Right renal cortex interstitium (tissue), 3 donors: Measurements from ENCODE around the gene ARL1. TPM values are rescaled to one million over a fixed set of nuclear protein-coding genes. Genes with fewer than 3 reads are reported as not detected.
A peak's percentile ranks its signal among the peaks of the same experiment; 100 is the strongest.
"Not testable (repeated sequence)": the region's sequence is repeated elsewhere in the genome, so short reads cannot be mapped to it uniquely, and the experiment has no call there.

ENCODE experiments used
- DNase-seq, 3 donors: peaks; one replicate each; pipeline ENCODE4 v3.0.0-alpha.2; 2013; ENCODE audit warnings: low read depth in 3 of 3, low spot score in 2 of 3
- polyA plus RNA-seq, 3 donors: library from polyadenylated mRNA; unstranded; fragments of 120-200 nt; gene quantifications; one replicate each; pipeline ENCODE4 v1.2.1, GENCODE V29; 2013; ENCODE audit not compliant: insufficient read length in 3 of 3

ARL1 gene
- polyA plus RNA-seq = 100 to 1,000 TPM; 155 to 171 (median 157) TPM

DNA sequence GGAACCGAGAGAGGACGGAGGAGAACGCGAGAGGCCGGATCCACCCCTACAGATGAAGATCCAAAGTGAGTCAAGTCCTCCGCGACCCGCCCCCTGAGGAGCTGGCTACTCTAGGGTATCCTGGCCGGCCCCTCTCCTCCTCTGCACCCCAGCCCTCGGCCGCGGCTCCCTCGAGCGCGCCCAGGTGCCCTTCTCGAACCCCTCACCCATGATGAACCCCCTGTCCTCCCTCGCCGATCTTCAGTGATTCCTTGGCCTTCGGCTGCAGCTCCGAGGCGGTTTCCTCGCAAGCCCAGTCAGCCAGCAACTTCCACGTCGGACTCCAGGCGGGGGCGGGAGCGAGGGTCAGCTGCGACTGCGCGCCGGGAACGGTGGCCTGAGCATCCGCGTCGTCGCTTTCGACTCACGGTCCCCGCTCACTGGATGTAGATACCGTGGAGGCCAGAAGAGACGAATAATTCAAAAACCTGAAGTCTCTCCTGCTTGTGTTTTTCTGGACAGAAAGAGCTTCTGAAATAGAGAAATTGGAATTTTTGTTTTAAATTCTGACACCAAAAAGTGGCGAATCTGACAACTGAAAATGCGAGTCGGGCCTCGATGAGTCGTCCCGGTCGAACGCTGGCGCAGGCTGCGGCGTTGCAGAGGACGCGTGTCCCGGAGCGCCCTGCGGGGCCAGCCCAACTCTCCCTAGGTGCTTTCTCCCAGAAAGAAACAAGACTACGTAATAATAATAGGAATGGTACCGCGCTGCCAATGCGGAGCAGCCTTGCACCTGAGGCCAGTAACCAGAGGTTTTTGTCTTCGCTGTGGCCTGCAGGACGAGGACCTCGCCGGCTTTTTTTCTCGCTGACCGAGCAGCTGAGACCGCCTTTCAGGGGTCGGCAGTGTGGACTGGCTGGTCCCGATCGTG is at the start of gene ARL1:
ARL1 (minus strand) TSS at position 337 of the 910 bp plus-strand sequence; CDS start at position 210, 127 bp downstream.
- peak; percentile 84 to 93 (median 93) for DNase-seq

DNA sequence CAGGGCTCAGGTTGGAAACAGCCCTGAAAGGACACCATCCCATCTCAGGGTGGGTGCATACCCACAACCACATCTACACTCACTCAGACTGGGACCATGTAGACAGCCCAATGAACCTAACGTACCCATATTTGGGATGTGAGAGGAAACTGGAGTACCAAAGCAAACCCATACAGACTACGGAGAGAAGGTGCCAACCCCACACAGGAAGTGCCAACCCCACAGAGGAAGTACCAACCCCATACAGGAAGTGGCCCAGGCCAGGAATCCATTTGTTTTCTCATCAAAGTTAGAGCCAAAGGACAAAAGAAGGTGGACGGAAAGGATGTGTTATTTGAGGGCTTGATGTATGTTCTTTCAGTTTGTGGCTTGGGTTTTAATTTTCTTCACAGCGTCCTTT is 48.1 kb upstream of the ARL1 start:
- DNase-seq = no peak

DNA sequence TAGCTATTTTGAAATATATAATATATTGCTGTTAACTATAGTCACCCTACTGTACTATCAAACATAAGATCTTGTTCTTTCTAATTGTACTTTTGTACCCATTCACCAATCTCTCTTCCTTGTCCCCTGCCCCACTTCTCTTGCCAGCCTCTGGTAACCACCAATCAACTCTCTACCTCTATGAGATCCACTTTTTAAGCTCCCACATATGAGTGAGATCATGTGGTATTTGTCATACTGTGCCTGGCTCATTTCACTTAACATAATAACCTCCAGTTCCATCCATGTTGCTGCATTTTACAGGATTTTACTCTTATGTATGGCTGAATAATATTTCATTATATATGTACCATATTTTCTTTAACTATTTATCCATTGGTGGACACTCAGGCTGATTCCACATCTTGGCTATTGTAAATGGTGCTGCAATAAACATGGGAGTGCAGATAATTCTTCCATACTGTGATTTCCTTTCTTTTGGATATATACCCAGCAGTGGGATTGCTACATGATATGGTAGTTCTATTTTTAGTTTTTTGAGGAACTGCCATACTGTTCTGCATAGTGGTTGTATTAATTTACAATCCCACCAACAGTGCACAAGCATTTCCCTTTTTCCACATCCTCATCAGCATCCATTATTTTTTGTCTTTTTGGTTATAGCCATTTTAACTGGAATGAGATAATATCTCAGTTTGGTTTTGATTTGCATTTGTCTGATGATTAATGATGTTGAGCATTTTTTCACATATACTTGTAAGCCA is 34.1 kb upstream of the ARL1 start:
- no peak for DNase-seq

DNA sequence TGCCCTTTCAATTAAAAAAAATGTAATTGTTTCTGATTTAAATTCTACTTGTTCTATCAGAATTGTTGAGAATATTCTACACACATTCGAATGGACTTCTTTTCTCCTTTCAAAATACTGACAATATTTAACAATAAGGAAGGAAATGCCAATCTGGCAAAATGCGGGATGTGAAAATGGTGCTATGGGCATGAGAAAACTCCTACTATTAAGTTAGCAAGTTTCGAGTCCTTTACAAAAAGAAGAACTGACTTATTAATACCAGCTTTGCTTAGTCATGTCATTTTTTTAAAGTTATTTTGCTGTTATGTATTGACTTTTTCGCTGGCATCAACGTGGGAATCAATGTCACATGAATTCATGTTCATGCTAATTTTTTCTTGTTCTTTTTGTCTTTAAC is 31.7 kb upstream of the ARL1 start:
- DNase-seq = no peak

DNA sequence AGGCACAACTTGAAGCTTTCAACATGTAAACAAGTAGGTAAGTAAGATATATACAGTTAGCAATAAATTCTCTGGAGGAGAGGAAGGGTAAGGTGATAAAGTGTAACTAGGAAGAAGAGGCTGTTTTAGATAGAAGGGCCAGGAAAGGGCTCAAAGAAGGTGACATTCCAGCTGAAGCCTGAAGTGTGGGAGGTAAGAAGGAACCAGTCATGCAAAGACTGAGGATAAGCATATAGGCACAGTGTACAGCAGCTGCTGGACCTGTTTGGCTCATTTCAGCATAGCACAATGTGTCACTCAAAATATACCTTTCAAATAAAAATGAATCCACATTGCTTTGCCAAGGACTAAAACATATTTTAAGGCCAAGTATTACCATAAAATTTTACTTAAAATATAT is 28.6 kb upstream of the ARL1 start:
- peak in 2 of 3 donors; percentile 10 for DNase-seq

DNA sequence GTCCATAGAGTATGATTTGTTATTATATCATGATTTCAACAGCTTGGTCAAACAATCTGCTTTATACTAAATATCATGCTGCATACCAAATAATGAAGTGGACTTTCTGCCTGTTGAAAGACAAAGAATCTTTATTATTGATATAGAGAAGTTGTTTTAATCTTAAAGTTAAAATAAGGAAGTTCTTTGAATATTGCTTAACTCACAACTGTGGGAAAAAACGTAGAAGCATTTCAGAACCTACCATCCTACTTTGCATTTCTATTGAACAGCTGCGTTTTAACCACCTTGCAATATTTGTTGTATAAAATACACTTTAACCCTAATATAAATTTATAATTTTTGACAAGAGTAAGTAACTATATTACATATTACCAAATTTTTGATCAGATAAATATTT is 22.9 kb upstream of the ARL1 start:
- no peak for DNase-seq

DNA sequence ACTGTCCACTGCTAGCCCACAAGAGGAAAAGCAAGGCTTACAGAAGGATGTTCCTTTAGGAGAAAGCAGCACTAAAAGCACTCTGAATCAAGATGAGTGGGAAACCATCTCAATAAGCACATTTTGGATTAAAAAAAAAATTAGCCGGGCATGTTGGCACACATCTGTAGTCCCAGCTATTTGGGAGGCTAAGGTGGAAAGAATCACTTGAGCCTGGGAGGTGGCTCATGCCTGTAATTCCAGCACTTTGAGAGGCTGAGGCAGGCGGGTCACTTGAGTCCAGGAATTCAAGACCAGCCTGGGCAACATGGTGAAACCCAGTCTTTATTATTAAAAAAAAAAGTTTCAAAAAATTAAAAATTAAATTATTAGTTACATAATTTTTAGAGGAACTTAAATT is 17.0 kb upstream of the ARL1 start:
- DNase-seq = no peak

DNA sequence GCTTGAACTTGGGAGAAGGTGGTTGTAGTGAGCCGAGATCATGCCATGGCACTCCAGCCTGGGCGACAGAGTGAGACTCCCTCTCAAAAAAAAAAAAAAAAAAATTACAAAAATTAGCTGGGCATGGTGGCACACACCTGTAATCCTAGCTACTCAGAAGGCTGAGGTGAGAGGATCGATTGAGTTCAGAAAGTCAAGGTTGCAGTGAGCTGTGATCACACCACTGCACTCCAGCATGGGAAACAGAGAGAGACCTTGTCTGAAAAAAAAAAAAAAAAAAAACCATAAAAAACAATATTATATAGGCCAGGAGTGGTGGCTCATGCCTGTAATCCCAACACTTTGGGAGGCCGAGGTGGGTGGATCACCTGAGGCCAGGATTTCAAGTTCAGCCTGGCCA is 14.5 kb upstream of the ARL1 start:
- not testable (repeated sequence) for DNase-seq

DNA sequence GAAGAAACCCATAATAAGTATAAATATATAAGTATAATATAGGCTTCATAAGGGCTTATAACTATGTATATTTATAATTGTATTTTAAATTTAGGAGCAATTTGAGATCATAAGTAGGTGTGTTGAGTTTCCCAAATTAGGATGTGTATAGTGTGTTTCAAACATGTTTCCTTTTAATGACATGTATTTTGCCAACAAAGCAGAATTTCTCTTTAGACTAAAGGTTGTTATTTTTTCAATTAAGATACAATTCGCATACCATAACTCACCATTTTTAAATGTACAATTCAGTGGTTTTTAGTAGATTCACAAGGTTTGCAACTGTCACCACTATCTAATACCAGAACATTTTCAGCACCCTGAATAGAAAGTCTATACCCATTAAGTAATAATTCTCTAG is 7.7 kb upstream of the ARL1 start:
- DNase-seq = no peak

DNA sequence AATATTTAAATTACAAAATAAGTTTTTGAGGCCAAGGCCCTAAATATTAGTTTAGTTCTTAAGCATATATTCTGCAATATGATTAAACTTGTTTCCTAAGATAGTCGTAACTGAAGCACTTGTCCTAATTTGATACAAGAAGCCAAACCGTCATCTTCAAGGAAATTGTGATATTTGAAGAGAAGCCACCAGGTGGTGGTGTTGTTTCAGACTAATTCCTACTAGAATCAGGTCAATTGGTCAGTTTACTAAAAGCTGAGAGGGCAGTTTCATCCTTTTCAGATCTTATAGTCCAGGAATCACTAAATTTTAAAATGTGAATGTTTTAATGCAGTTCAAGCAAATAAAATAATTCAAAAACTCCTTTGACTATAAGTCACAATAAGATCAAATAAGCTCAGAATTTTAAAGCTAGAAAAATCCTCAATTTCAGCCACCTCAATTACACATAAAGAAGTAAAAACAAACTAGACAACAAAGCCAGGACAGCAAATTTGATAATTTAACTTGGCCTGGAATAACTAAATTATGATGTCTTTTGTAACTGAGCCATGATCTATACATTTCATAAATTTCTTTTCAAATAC is 7.1 kb upstream of the ARL1 start:
- peak; percentile 17 to 47 (median 43) for DNase-seq

DNA sequence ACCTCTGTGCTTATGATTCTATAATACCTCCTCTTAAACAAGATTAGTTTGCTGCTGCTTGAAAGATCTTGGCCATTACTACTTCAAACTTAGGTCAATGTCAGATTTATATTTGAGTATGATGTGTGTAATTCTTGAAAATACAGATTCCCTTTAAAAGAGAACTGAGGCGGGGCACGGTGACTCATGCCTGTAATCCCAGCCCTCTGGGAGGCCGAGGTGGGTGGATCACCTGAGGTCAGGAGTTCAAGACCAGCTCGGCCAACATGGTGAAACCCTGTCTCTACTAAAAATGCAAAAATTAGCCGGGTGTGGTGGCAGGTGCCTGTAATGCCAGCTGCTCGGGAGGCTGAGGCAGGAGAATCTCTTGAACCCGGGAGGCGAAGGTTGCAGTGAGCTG is 2.6 kb upstream of the ARL1 start:
- DNase-seq = not testable (repeated sequence)

DNA sequence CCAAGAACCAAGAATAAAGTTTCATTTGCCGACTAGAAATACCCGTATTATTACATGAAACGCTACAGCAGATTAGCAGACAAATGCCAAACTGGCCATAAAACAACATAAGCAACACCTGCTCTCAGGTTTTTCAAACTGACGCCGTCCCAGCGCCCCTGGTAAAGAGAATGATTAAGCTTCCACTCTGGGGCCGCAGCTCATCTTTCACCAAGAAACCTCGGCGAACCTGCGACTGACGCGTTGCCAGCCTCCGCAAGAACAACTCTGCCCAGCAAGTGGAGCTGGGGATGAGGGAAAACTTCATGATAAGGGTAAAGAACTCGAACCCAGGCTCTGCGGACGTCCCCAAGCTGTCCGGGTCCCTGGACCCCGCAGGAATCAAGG is 530 bp downstream of the ARL1 start:
- peak in 2 of 3 donors; percentile 13 to 25 for DNase-seq

DNA sequence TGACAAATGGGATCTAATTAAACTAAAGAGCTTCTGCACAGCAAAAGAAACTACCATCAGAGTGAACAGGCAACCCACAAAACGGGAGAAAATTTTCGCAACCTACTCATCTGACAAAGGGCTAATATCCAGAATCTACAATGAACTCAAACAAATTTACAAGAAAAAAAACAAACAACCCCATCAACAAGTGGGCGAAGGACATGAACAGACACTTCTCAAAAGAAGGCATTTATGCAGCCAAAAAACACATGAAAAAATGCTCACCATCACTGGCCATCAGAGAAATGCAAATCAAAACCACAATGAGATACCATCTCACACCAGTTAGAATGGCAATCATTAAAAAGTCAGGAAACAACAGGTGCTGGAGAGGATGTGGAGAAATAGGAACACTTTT is 16.4 kb downstream of the ARL1 start:
- not testable (repeated sequence) for DNase-seq

DNA sequence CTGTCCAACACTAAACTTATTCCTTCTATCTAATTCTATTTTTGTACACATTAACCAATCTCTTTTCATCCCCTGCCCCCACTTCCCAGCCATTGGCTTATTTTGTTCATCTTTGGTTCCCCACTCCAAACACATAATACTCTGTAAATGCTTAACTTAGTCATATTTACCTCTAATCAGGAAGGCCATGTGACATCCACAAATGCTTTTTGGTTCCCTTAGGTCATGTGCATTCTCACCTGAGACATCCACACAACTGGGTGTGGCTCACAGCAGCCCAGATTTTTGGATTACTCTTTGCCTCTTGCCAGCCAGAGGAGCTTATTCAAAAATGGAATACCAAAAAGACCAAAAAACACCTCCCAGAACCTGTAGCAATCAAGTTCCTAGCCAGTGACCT is 28.4 kb downstream of the ARL1 start:
- no peak for DNase-seq

DNA sequence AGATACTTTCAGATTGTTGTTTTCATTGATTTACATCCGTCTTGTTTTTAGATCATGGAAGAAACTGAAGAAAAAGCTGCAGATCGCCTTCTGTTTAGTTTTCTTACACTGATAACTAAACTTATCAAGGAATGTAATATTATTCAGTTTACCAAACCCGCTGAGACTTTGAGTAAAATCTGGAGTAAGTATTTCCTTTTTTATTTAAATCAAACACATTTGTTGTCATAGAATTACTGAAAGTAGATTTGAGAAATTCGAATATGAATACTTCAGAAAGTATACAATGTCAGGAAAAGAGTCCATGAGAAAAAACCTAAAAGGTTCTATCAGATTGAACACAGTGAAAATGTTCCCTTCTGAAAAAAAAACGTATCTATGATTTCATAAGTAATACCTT is 32.0 kb downstream of the ARL1 start:
- no peak for DNase-seq

DNA sequence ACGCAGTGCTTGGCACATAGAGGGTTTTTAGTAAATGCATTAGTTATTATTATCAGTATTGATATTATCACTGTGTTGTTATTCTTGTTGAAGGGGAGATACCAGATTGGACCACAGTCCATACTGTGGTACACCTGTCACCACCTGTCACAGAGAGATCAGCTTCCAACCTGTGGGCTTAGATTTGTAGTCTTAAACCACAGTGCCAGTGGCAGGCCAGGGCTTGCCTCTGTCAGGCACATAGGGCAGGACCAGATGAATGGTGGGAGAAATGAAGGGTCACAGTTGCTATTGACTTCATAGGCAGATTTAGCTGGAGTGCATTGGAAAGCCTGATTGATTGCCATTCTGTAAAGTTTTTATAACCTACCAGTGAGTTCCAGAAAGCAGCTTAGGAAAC is 35.1 kb downstream of the ARL1 start:
- no peak for DNase-seq

DNA sequence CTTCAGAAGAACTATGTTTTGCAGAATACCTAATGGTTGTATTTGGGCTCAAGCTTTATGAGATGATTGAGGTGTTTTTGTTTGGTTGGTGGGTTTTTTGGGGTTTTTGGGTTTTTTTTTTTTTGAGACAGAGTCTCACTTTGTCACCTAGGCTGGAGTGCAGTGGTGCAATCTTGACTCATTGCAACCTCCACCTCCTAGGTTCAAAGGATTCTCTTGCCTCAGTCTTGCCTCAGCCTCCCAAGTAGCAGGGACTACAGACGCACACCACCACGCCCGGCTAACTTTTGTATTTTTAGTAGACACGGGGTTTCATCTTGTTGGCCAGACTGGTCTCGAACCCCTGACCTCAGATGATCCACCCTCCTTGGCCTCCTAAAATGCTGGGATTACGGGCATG is 39.6 kb downstream of the ARL1 start:
- no peak for DNase-seq

DNA sequence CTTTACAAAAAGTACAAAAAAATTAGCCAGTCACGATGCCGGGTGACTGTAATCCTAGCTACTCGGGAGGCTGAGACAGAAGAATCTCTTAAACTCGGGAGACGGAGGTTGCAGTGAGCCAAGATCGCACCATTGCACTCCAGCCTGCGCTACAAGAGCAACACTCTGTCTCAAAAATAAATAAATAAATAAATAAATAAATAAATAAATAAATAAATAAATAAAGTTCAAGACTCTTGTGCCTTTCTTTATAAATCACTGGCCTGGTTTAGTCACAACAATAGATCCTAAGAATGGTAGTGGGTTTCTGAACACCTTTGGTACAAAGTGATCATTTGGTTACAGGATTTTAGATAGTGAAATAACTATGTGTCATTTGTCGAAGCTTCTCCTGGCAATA is 46.1 kb downstream of the ARL1 start:
- DNase-seq = no peak

DNA sequence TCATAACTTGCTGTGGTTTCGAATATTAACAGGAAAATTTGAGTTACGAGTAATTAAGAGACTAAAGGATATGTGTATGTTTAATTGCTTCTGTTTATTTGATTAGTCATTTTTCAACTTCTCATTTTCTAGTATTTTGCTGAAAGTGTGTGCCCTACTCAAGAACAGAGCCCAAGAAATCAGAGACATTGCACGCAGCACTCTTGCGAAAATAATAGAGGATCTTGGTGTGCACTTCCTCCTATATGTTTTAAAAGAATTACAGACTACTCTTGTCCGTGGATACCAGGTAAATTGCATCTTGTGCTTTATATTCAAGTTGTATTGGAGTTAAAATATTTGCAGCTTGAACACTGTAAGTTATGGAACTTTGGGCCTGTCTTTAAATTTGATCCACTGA is 50.8 kb downstream of the ARL1 start:
- no peak for DNase-seq

DNA sequence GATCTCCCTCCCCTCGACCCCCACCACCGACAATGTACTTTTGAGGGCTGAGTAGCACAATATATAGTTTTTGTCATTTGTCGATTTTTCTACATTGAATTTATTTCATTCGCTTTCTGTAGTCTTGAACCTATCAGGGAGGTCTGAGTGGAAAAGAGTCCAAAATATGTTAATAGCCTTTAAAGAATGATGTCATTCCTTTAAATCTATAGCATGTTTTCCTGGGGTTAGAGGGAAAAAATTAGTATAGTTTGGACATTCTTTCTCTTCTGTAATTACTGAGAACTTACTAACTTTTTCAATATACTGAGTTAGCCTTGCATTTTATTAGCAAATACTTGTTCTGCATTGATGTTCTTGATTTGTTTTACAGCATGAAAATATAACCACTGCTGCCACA is 55.9 kb downstream of the ARL1 start:
- DNase-seq = no peak

DNA sequence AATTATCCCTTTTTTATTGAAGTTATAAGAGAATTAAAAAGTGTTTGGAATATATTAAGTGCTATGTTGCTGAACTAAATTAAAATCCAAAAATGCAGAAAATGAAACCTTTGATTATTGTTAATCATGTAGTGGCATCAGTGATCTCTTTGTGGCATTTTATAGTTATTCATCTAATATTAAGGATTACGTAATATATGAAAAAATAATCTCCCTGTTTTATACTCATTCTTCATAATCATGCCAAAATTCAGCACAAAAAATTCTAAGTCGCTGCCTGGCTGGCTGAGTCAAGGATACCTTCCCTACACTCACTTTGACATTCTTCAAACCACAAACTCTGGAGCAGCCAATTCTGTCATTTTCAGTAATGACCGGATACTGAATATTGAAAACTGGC is 63.7 kb downstream of the ARL1 start:
- DNase-seq = no peak
